GM23338 (cell line): Measurements from ENCODE around the gene COX10. TPM values are rescaled to one million over a fixed set of nuclear protein-coding genes. Genes with fewer than 3 reads are reported as not detected.
A peak's percentile ranks its signal among the peaks of the same experiment; 100 is the strongest.

Source experiments
- ATAC-seq: fragments of 200-7000 bp; cut with Tn5 transposase; 3 replicates; pipeline ENCODE4 v1.9.1; 2020
- DNase-seq: peaks from one replicate; pipeline ENCODE4 v3.0.0-alpha.2; 2015; ENCODE audit warnings: low spot score
- H2AFZ ChIP-seq: fragments of 200-600 bp; sonication (generic); 2 replicates; pipeline ENCODE4 v1.8.0; 2016; ENCODE audit warnings: antibody characterized with exemption, mild to moderate bottlenecking, moderate library complexity
- H3F3A ChIP-seq: fragments of 200-600 bp; sonication (generic); replicated peaks from 2 replicates; pipeline ENCODE4 v1.8.0; 2017; ENCODE audit warnings: antibody characterized with exemption, mixed run types, low read depth
- H3K27ac ChIP-seq: fragments of 200-600 bp; sonication (generic); 2 replicates; pipeline ENCODE4 v1.6.1; 2016; ENCODE audit warnings: low read depth
- H3K27me3 ChIP-seq: fragments of 200-600 bp; sonication (generic); 2 replicates; pipeline ENCODE4 v1.8.0; 2016; ENCODE audit warnings: mild to moderate bottlenecking, mixed run types, moderate library complexity; ENCODE audit not compliant: insufficient read depth
- H3K36me3 ChIP-seq: fragments of 200-600 bp; sonication (generic); 2 replicates; pipeline ENCODE4 v1.8.0; 2016; ENCODE audit warnings: mild to moderate bottlenecking; ENCODE audit not compliant: insufficient read depth
- H3K4me1 ChIP-seq: fragments of 200-600 bp; sonication (generic); 2 replicates; pipeline ENCODE4 v1.8.0; 2016; ENCODE audit warnings: mild to moderate bottlenecking, moderate library complexity; ENCODE audit not compliant: insufficient read depth
- H3K4me2 ChIP-seq: fragments of 200-600 bp; sonication (generic); 2 replicates; pipeline ENCODE4 v1.7.1; 2017; ENCODE audit warnings: mixed run types
- H3K4me3 ChIP-seq: fragments of 200-600 bp; sonication (generic); 2 replicates; pipeline ENCODE4 v1.6.1; 2016; ENCODE audit warnings: mixed run types
- H3K79me2 ChIP-seq: fragments of 200-600 bp; sonication (generic); replicated peaks from 2 replicates; pipeline ENCODE4 v1.8.0; 2017; ENCODE audit warnings: mild to moderate bottlenecking; ENCODE audit not compliant: insufficient read depth
- H3K9me2 ChIP-seq: fragments of 200-600 bp; sonication (generic); 2 replicates; pipeline ENCODE4 v1.8.0; 2017; ENCODE audit not compliant: insufficient read depth
- H4K20me1 ChIP-seq: fragments of 200-600 bp; sonication (generic); replicated peaks from 2 replicates; pipeline ENCODE4 v1.8.0; 2017; ENCODE audit warnings: mild to moderate bottlenecking; ENCODE audit not compliant: insufficient read depth
- H3K27ac Mint-ChIP-seq: 2 replicates; pipeline ENCODE4 v1.8.0; 2020; ENCODE audit warnings: inconsistent platforms, mild to moderate bottlenecking, moderate library complexity, mixed read lengths
- H3K27me3 Mint-ChIP-seq: 3 replicates; pipeline ENCODE4 v1.8.0; 2022; ENCODE audit warnings: low read depth, mild to moderate bottlenecking, moderate library complexity, mixed read lengths, inconsistent platforms; ENCODE audit not compliant: insufficient read depth, poor library complexity
- H3K36me3 Mint-ChIP-seq: 3 replicates; pipeline ENCODE4 v1.8.0; 2021; ENCODE audit warnings: low read depth, mild to moderate bottlenecking, inconsistent platforms, moderate library complexity, mixed read lengths
- H3K4me1 Mint-ChIP-seq: 3 replicates; pipeline ENCODE4 v1.8.0; 2020; ENCODE audit warnings: mild to moderate bottlenecking, inconsistent platforms, mixed read lengths
- H3K4me3 Mint-ChIP-seq: 3 replicates; pipeline ENCODE4 v1.8.0; 2021; ENCODE audit warnings: moderate library complexity, mild to moderate bottlenecking, inconsistent platforms, mixed read lengths
- H3K9me3 Mint-ChIP-seq: 3 replicates; pipeline ENCODE4 v1.8.0; 2020; ENCODE audit warnings: moderate library complexity, mild to moderate bottlenecking, inconsistent platforms, mixed read lengths
- CREB1 ChIP-seq: fragments of 250-450 bp; sonication (Bioruptor Pico); IDR thresholded peaks from 2 replicates; pipeline ENCODE4 v1.5.0; 2020; ENCODE audit warnings: low read depth, mild to moderate bottlenecking, moderate library complexity
- EZH2phosphoT487 ChIP-seq: fragments of 200-600 bp; sonication (generic); IDR thresholded peaks from one replicate; pipeline ENCODE4 v1.8.1; 2018; ENCODE audit warnings: antibody characterized with exemption; ENCODE audit not compliant: unreplicated experiment
- JUNB ChIP-seq: IDR thresholded peaks from one replicate; pipeline ENCODE4 v1.6.1; 2016; ENCODE audit warnings: antibody characterized with exemption; ENCODE audit not compliant: unreplicated experiment
- NANOG ChIP-seq: IDR thresholded peaks from 2 replicates; pipeline ENCODE4 v1.6.1; 2016; ENCODE audit warnings: antibody characterized with exemption, borderline replicate concordance
- REST ChIP-seq: IDR thresholded peaks from one replicate; pipeline ENCODE4 v1.6.1; 2018; ENCODE audit warnings: antibody characterized with exemption; ENCODE audit not compliant: unreplicated experiment
- ZNF114 ChIP-seq: fragments of 250-450 bp; sonication (Bioruptor Pico); IDR thresholded peaks from 2 replicates; pipeline ENCODE4 v1.5.0; 2020; ENCODE audit warnings: mild to moderate bottlenecking, moderate library complexity
- ZNF331 ChIP-seq: fragments of 250-450 bp; sonication (Bioruptor Pico); IDR thresholded peaks from 2 replicates; pipeline ENCODE4 v1.5.0; 2020; ENCODE audit warnings: low read depth, mild to moderate bottlenecking, moderate library complexity
- polyA plus RNA-seq: library from polyadenylated mRNA; unstranded; fragments of >200 nt; fragmentation: Nextera tagmentation; extraction: Ambion mirVana; gene quantifications from 2 replicates; pipeline ENCODE4 v1.2.1, GENCODE V29; 2016
- total RNA-seq: library from RNA; depleted of rRNA; stranded (reverse); fragments of >200 nt; shearing (Covaris generic); gene quantifications from 2 replicates; pipeline ENCODE4 v1.2.3, GENCODE V29; 2014
- TF ChIP-seq, protein P1 (sequence below): IDR thresholded peaks from 2 replicates; pipeline ENCODE4 v1.6.1; 2016; ENCODE audit warnings: antibody characterized with exemption
- TF ChIP-seq, protein P2 (sequence below): fragments of 250-450 bp; sonication (Bioruptor Pico); IDR thresholded peaks from 2 replicates; pipeline ENCODE4 v1.5.0; 2020; ENCODE audit warnings: mild to moderate bottlenecking, moderate library complexity

The COX10 gene
- total and polyA plus RNA-seq, 2 experiments from 2014 or later = 25.7 to 46.6 TPM

DNA sequence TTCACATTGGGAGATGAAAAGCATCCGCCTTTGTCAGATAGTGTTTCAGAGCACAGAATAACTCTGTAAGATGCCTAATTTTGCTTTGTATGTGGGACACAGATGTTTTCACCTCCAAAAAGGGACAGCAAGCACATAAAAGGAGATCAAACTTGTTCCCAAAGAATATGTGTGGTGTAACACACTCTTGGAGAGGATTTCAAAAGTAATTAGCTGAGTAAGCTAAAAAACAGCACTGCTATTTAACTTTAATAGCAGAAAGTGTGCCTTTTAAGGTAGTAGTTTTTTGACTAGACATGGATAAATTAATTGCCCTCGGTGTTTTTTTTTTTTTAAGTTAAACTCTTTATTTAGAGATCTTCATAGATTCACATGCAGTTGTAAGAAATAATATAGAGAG, 65.2 kb downstream of the COX10 start (continued):
- TF ChIP-seq REST = no peak
- TF ChIP-seq, protein P1, sequence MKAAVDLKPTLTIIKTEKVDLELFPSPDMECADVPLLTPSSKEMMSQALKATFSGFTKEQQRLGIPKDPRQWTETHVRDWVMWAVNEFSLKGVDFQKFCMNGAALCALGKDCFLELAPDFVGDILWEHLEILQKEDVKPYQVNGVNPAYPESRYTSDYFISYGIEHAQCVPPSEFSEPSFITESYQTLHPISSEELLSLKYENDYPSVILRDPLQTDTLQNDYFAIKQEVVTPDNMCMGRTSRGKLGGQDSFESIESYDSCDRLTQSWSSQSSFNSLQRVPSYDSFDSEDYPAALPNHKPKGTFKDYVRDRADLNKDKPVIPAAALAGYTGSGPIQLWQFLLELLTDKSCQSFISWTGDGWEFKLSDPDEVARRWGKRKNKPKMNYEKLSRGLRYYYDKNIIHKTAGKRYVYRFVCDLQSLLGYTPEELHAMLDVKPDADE = no peak

GRCh38 chr17:14135906-14136590, 66.7 kb downstream of the COX10 start:
- H3F3A ChIP-seq = no peaks in the 10 kb centered on the region
- Mint-ChIP-seq H3K4me1 (peaks cover 42% of the 10 kb centered on the region), H3K36me3 (no peaks in the 10 kb centered on the region), H3K4me3 (peak overlapping the region; percentile 34), H3K27ac (peak overlapping the region; percentile 91), H3K27me3 (no peaks in the 10 kb centered on the region), H3K9me3 (no peaks in the 10 kb centered on the region)
- H3K4me2 ChIP-seq = peak overlapping the region; percentile 55
- H3K79me2 ChIP-seq = peaks cover 17% of the 10 kb centered on the region
- no peak overlapping the region for H2AFZ ChIP-seq
- ATAC-seq (no peak), DNase-seq (no peak)
- H3K27ac ChIP-seq = peak overlapping the region; percentile 0; the same call in 1 of the 2 replicates
- H3K36me3 ChIP-seq = no peaks in the 10 kb centered on the region
- no peaks in the 10 kb centered on the region for H3K27me3 ChIP-seq
- H3K9me2 ChIP-seq = no peaks in the 10 kb centered on the region
- peaks cover 52% of the 10 kb centered on the region for H3K4me1 ChIP-seq
- no peak overlapping the region for H3K4me3 ChIP-seq
- H4K20me1 ChIP-seq = no peaks in the 10 kb centered on the region
- TF ChIP-seq JUNB (no peak), NANOG (no peak), ZNF331 (CRISPR knock-in tag) (no peak), EZH2phosphoT487 (no peak), ZNF114 (CRISPR knock-in tag) (no peak), CREB1 (CRISPR knock-in tag) (no peak)
- TF ChIP-seq, protein P2, sequence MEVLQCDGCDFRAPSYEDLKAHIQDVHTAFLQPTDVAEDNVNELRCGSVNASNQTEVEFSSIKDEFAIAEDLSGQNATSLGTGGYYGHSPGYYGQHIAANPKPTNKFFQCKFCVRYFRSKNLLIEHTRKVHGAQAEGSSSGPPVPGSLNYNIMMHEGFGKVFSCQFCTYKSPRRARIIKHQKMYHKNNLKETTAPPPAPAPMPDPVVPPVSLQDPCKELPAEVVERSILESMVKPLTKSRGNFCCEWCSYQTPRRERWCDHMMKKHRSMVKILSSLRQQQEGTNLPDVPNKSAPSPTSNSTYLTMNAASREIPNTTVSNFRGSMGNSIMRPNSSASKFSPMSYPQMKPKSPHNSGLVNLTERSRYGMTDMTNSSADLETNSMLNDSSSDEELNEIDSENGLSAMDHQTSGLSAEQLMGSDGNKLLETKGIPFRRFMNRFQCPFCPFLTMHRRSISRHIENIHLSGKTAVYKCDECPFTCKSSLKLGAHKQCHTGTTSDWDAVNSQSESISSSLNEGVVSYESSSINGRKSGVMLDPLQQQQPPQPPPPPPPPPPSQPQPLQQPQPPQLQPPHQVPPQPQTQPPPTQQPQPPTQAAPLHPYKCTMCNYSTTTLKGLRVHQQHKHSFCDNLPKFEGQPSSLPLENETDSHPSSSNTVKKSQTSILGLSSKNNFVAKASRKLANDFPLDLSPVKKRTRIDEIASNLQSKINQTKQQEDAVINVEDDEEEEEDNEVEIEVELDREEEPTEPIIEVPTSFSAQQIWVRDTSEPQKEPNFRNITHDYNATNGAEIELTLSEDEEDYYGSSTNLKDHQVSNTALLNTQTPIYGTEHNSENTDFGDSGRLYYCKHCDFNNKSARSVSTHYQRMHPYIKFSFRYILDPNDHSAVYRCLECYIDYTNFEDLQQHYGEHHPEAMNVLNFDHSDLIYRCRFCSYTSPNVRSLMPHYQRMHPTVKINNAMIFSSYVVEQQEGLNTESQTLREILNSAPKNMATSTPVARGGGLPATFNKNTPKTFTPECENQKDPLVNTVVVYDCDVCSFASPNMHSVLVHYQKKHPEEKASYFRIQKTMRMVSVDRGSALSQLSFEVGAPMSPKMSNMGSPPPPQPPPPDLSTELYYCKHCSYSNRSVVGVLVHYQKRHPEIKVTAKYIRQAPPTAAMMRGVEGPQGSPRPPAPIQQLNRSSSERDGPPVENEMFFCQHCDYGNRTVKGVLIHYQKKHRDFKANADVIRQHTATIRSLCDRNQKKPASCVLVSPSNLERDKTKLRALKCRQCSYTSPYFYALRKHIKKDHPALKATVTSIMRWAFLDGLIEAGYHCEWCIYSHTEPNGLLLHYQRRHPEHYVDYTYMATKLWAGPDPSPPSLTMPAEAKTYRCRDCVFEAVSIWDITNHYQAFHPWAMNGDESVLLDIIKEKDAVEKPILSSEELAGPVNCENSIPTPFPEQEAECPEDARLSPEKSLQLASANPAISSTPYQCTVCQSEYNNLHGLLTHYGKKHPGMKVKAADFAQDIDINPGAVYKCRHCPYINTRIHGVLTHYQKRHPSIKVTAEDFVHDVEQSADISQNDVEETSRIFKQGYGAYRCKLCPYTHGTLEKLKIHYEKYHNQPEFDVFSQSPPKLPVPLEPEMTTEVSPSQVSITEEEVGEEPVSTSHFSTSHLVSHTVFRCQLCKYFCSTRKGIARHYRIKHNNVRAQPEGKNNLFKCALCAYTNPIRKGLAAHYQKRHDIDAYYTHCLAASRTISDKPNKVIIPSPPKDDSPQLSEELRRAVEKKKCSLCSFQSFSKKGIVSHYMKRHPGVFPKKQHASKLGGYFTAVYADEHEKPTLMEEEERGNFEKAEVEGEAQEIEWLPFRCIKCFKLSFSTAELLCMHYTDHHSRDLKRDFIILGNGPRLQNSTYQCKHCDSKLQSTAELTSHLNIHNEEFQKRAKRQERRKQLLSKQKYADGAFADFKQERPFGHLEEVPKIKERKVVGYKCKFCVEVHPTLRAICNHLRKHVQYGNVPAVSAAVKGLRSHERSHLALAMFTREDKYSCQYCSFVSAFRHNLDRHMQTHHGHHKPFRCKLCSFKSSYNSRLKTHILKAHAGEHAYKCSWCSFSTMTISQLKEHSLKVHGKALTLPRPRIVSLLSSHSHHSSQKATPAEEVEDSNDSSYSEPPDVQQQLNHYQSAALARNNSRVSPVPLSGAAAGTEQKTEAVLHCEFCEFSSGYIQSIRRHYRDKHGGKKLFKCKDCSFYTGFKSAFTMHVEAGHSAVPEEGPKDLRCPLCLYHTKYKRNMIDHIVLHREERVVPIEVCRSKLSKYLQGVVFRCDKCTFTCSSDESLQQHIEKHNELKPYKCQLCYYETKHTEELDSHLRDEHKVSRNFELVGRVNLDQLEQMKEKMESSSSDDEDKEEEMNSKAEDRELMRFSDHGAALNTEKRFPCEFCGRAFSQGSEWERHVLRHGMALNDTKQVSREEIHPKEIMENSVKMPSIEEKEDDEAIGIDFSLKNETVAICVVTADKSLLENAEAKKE (CRISPR knock-in tag) = no peak
- TF ChIP-seq, protein P1 = no peak
